H9 (cell line): ENCODE data around the gene SLC12A1. TPM values are rescaled to one million over a fixed set of nuclear protein-coding genes. Genes with fewer than 3 reads are reported as not detected.

Experiments used
- DNase-seq: peaks from one replicate; pipeline ENCODE4 v3.0.0-alpha.2; 2017
- H2AFZ ChIP-seq: one replicate; pipeline ENCODE4 v1.6.1; 2013; ENCODE audit warnings: mild to moderate bottlenecking, low read length, control low read depth, moderate library complexity
- H2AK5ac ChIP-seq: 2 replicates; pipeline ENCODE4 v1.6.1; 2013; ENCODE audit warnings: low read length, control low read depth, mixed read lengths; ENCODE audit not compliant: insufficient read length
- H2BK120ac ChIP-seq: one replicate; pipeline ENCODE4 v1.6.1; 2013; ENCODE audit warnings: low read depth, mild to moderate bottlenecking, low read length, control low read depth, inconsistent platforms; ENCODE audit not compliant: poor library complexity, severe bottlenecking
- H2BK12ac ChIP-seq: 2 replicates; pipeline ENCODE4 v1.6.1; 2013; ENCODE audit warnings: low read length, control low read depth, mixed read lengths, low read depth; ENCODE audit not compliant: insufficient read length
- H2BK15ac ChIP-seq: 2 replicates; pipeline ENCODE4 v1.6.1; 2013; ENCODE audit warnings: low read depth, low read length, control low read depth
- H2BK20ac ChIP-seq: one replicate; pipeline ENCODE4 v1.6.1; 2013; ENCODE audit warnings: low read depth, mild to moderate bottlenecking, low read length, control low read depth, inconsistent platforms; ENCODE audit not compliant: poor library complexity, severe bottlenecking
- H2BK5ac ChIP-seq: 2 replicates; pipeline ENCODE4 v1.6.1; 2013; ENCODE audit warnings: low read length, control low read depth, mixed read lengths; ENCODE audit not compliant: insufficient read length
- H3K14ac ChIP-seq: 2 replicates; pipeline ENCODE4 v1.6.1; 2013; ENCODE audit warnings: low read length, control low read depth; ENCODE audit not compliant: insufficient read depth
- H3K18ac ChIP-seq: 2 replicates; pipeline ENCODE4 v1.6.1; 2013; ENCODE audit warnings: low read depth, mild to moderate bottlenecking, mixed read lengths, low read length, control low read depth; ENCODE audit not compliant: insufficient read length
- H3K23ac ChIP-seq: 2 replicates; pipeline ENCODE4 v1.6.1; 2013; ENCODE audit warnings: low read length, control low read depth, mixed read lengths, low read depth; ENCODE audit not compliant: insufficient read length
- H3K23me2 ChIP-seq: 2 replicates; pipeline ENCODE4 v1.6.1; 2013; ENCODE audit warnings: low read depth, mild to moderate bottlenecking, mixed read lengths, low read length, control low read depth; ENCODE audit not compliant: insufficient read length, poor library complexity, severe bottlenecking
- H3K27ac ChIP-seq: 2 replicates; pipeline ENCODE4 v1.5.1; 2013; ENCODE audit warnings: low read length, control low read depth, mixed read lengths, low read depth; ENCODE audit not compliant: insufficient read length
- H3K27me3 ChIP-seq: 2 replicates; pipeline ENCODE4 v1.6.1; 2013; ENCODE audit warnings: low read length, control low read depth, inconsistent platforms; ENCODE audit not compliant: insufficient read depth
- H3K4ac ChIP-seq: 2 replicates; pipeline ENCODE4 v1.6.1; 2013; ENCODE audit warnings: low read depth, mild to moderate bottlenecking, control low read depth, inconsistent platforms, low read length, moderate library complexity
- H3K4me1 ChIP-seq: 2 replicates; pipeline ENCODE4 v1.6.1; 2013; ENCODE audit warnings: low read length, control low read depth, inconsistent platforms; ENCODE audit not compliant: insufficient read depth
- H3K4me2 ChIP-seq: 2 replicates; pipeline ENCODE4 v1.6.1; 2013; ENCODE audit warnings: low read length, control low read depth, mixed read lengths; ENCODE audit not compliant: insufficient read length, insufficient read depth
- H3K56ac ChIP-seq: 2 replicates; pipeline ENCODE4 v1.6.1; 2013; ENCODE audit warnings: low read depth, mild to moderate bottlenecking, mixed read lengths, low read length, control low read depth; ENCODE audit not compliant: insufficient read length
- H3K79me1 ChIP-seq: 2 replicates; pipeline ENCODE4 v1.6.1; 2013; ENCODE audit warnings: low read depth, mild to moderate bottlenecking, moderate library complexity, low read length, control low read depth, inconsistent platforms; ENCODE audit not compliant: insufficient read depth, poor library complexity, severe bottlenecking
- H3K79me2 ChIP-seq: 2 replicates; pipeline ENCODE4 v1.6.1; 2013; ENCODE audit warnings: low read length, control low read depth, inconsistent platforms; ENCODE audit not compliant: insufficient read depth
- H3K9ac ChIP-seq: 2 replicates; pipeline ENCODE4 v1.6.1; 2013; ENCODE audit warnings: low read length, control low read depth, mixed read lengths; ENCODE audit not compliant: insufficient read length; ENCODE audit errors: extremely low read depth
- H3K9me3 ChIP-seq: one replicate; pipeline ENCODE4 v1.6.1; 2013; ENCODE audit warnings: low read depth, low read length, inconsistent platforms; ENCODE audit not compliant: control insufficient read depth
- H3T11ph ChIP-seq: one replicate; pipeline ENCODE4 v1.6.1; 2013; ENCODE audit warnings: mild to moderate bottlenecking, low read length, control low read depth, inconsistent platforms
- H4K20me1 ChIP-seq: one replicate; pipeline ENCODE4 v1.6.1; 2013; ENCODE audit not compliant: control insufficient read depth, insufficient read length, insufficient read depth
- H4K5ac ChIP-seq: 2 replicates; pipeline ENCODE4 v1.6.1; 2013; ENCODE audit warnings: low read depth, mild to moderate bottlenecking, mixed read lengths, low read length, control low read depth; ENCODE audit not compliant: insufficient read length
- H4K8ac ChIP-seq: replicated peaks from 2 replicates; pipeline ENCODE4 v1.6.1; 2013; ENCODE audit warnings: low read length, control low read depth, mixed read lengths, low read depth; ENCODE audit not compliant: insufficient read length
- H4K91ac ChIP-seq: 2 replicates; pipeline ENCODE4 v1.6.1; 2013; ENCODE audit warnings: low read depth, mild to moderate bottlenecking, moderate library complexity, mixed read lengths, low read length, control low read depth; ENCODE audit not compliant: insufficient read length
- H3K27ac Mint-ChIP-seq, 3 experiments: 2 replicates in 2 of 3; 3 replicates in 1 of 3; pipeline ENCODE4 v1.8.0; 2020 to 2021; ENCODE audit warnings: mixed read lengths in 3 of 3, mild to moderate bottlenecking in 1 of 3, moderate library complexity in 1 of 3
- H3K27me3 Mint-ChIP-seq: 2 replicates; pipeline ENCODE4 v1.8.0; 2021; ENCODE audit warnings: low read depth, mild to moderate bottlenecking, moderate library complexity, mixed read lengths
- H3K36me3 Mint-ChIP-seq, 3 experiments: 2 replicates in 2 of 3; 3 replicates in 1 of 3; pipeline ENCODE4 v1.8.0; 2020 to 2021; ENCODE audit warnings: low read depth in 3 of 3, mixed read lengths in 3 of 3; ENCODE audit not compliant: insufficient read depth in 1 of 3
- H3K4me1 Mint-ChIP-seq, 2 experiments: 2 replicates each; pipeline ENCODE4 v1.8.0; 2020; ENCODE audit warnings: mixed read lengths in 2 of 2
- H3K4me3 Mint-ChIP-seq, 2 experiments: 2 replicates in 1 of 2; 3 replicates in 1 of 2; pipeline ENCODE4 v1.8.0; 2020 to 2021; ENCODE audit warnings: mild to moderate bottlenecking in 2 of 2, mixed read lengths in 2 of 2, moderate library complexity in 1 of 2
- H3K9me3 Mint-ChIP-seq, 2 experiments: 2 replicates in 1 of 2; 3 replicates in 1 of 2; pipeline ENCODE4 v1.8.0; 2020; ENCODE audit warnings: mild to moderate bottlenecking in 2 of 2, mixed read lengths in 2 of 2, moderate library complexity in 1 of 2
- CTCF ChIP-seq: fragments of 200-600 bp; sonication (generic); conservative IDR thresholded peaks from 3 replicates; pipeline ENCODE4 v1.8.0; 2021; ENCODE audit warnings: antibody characterized with exemption, mild to moderate bottlenecking
- total RNA-seq: library from RNA; stranded (reverse); gene quantifications from 2 replicates; pipeline ENCODE4 v1.2.1, GENCODE V29; 2021

SLC12A1 gene
- total RNA-seq, 1 experiment from 2014 or later, result 0.07 TPM

- no peak overlapping the region for H2BK15ac ChIP-seq
- H3K9me3 Mint-ChIP-seq, result no peaks in the 10 kb centered on the region
- H2BK12ac ChIP-seq, result no peak overlapping the region
- no peak for TF ChIP-seq CTCF
- H3K27me3 Mint-ChIP-seq, result no peaks in the 10 kb centered on the region
- no peak overlapping the region for H3K27ac ChIP-seq
- no peaks in the 10 kb centered on the region for H3K4me1 ChIP-seq
- H3K4me1 Mint-ChIP-seq, result no peaks in the 10 kb centered on the region
- no peak overlapping the region for H2BK5ac ChIP-seq
- no peak overlapping the region for H3K18ac ChIP-seq
- no peaks in the 10 kb centered on the region for H3K9me3 ChIP-seq
- no peak overlapping the region for H4K8ac ChIP-seq
- no peak overlapping the region for H3T11ph ChIP-seq
- H3K27me3 ChIP-seq, result no peaks in the 10 kb centered on the region
- H4K91ac ChIP-seq, result no peak overlapping the region
- no peak overlapping the region for H3K4me3 Mint-ChIP-seq
- H3K79me2 ChIP-seq, result no peaks in the 10 kb centered on the region
- H3K9ac ChIP-seq, result no peak overlapping the region
- DNase-seq, result no peak
- H3K23me2 ChIP-seq, result no peaks in the 10 kb centered on the region
- no peak overlapping the region for H3K27ac Mint-ChIP-seq
- no peak overlapping the region for H3K56ac ChIP-seq
- H3K23ac ChIP-seq, result no peak overlapping the region
- H4K5ac ChIP-seq, result no peak overlapping the region
- H2AK5ac ChIP-seq, result no peak overlapping the region
- H2BK120ac ChIP-seq, result no peak overlapping the region
- no peak overlapping the region for H3K4ac ChIP-seq
- no peaks in the 10 kb centered on the region for H3K79me1 ChIP-seq
- no peak overlapping the region for H2BK20ac ChIP-seq
- no peak overlapping the region for H3K4me2 ChIP-seq
- H3K14ac ChIP-seq, result no peak overlapping the region
- H4K20me1 ChIP-seq, result no peaks in the 10 kb centered on the region
- H3K36me3 Mint-ChIP-seq, result no peaks in the 10 kb centered on the region
- no peak overlapping the region for H2AFZ ChIP-seq
Observed at GRCh38 chr15:48242015-48242414, 35.9 kb downstream of the SLC12A1 start.
